HCT116 (cell line): ENCODE data around the gene TRERF1. TPM values are rescaled to one million over a fixed set of nuclear protein-coding genes. Genes with fewer than 3 reads are reported as not detected.

Experiments used
- ATAC-seq: fragments of 200-7000 bp; cut with Tn5 transposase; 2 replicates; pipeline ENCODE4 v1.9.1; 2020; ENCODE audit warnings: mild to moderate bottlenecking, moderate library complexity
- BruUV-seq: library from RNA; stranded (reverse); fragments of 400-500 nt; replicated peaks from 2 replicates; lab custom pipeline; 2021; lab: Mats Ljungman, UMichigan
- CTCF ChIA-PET: fragments of 300-600 bp; sonication (Branson Sonifier 250); formaldehyde crosslinking; loops from one replicate; lab custom pipeline; 2021; ENCODE audit warnings: antibody characterized with exemption; lab: Charles Lee
- POLR2A ChIA-PET: fragments of 300-600, 350-600 bp; sonication (Branson Sonifier 250); formaldehyde crosslinking; loops from one replicate; lab custom pipeline; 2021; ENCODE audit warnings: antibody characterized with exemption; lab: Charles Lee
- RAD21 ChIA-PET, 2 experiments: fragments of 300-600 bp; sonication (Branson Sonifier 250); formaldehyde crosslinking; loops; one replicate each; lab custom pipeline; 2023; ENCODE audit warnings: low total read pairs in 2 of 2; ENCODE audit not compliant: uncharacterized antibody in 2 of 2, unreplicated experiment in 2 of 2, low non-redundant PET in 1 of 2; lab: Charles Lee
- DNase-seq: peaks from one replicate; pipeline ENCODE4 v3.0.0-alpha.2; 2010; ENCODE audit warnings: low read depth, low spot score
- H2AFZ ChIP-seq: fragments of 200-600 bp; shearing (Covaris generic), sonication (generic); 2 replicates; pipeline ENCODE4 v1.6.1; 2017; ENCODE audit warnings: low read depth, mixed run types, mixed read lengths, antibody characterized with exemption, low read length; ENCODE audit not compliant: poor library complexity, severe bottlenecking
- H3K27ac ChIP-seq: 2 replicates; pipeline ENCODE4 v1.5.1; 2012; ENCODE audit warnings: low read depth, low read length
- H3K27me3 ChIP-seq: fragments of 200-600 bp; sonication (generic); 2 replicates; pipeline ENCODE4 v1.6.1; 2016; ENCODE audit warnings: mixed run types, low read length, mixed read lengths; ENCODE audit not compliant: insufficient read depth
- H3K36me3 ChIP-seq, 2 experiments: fragments of 200-500 bp in 1 of 2; fragments of 200-600 bp in 1 of 2; sonication (Bioruptor generic) in 1 of 2; sonication (generic) in 1 of 2; 2 replicates each; pipeline versions ENCODE4 v1.5.1 to v1.6.1; 2014 to 2016; ENCODE audit warnings: low read length in 2 of 2, inconsistent platforms in 1 of 2, mixed read lengths in 1 of 2, mixed run types in 1 of 2; ENCODE audit not compliant: insufficient read depth in 2 of 2, control insufficient read depth in 1 of 2
- H3K4me1 ChIP-seq, 2 experiments: fragments of 200-600 bp in 1 of 2; sonication (generic) in 1 of 2; 2 replicates each; pipeline versions ENCODE4 v1.5.1 to v1.6.1; 2012 to 2017; ENCODE audit warnings: low read length in 2 of 2, inconsistent platforms in 1 of 2, mild to moderate bottlenecking in 1 of 2, mixed read lengths in 1 of 2, mixed run types in 1 of 2, moderate library complexity in 1 of 2; ENCODE audit not compliant: insufficient read depth in 2 of 2, control insufficient read depth in 1 of 2
- H3K4me2 ChIP-seq: fragments of 200-600 bp; sonication (generic); 2 replicates; pipeline ENCODE4 v1.6.1; 2017; ENCODE audit warnings: mixed run types, low read length, mixed read lengths
- H3K4me3 ChIP-seq, 2 experiments: fragments of 200-600 bp in 1 of 2; sonication (generic) in 1 of 2; replicated peaks in 1 of 2; 2 replicates each; pipeline ENCODE4 v1.5.1; 2011 to 2016; ENCODE audit warnings: low read length in 2 of 2, control low read depth in 1 of 2, low read depth in 1 of 2, mild to moderate bottlenecking in 1 of 2, mixed read lengths in 1 of 2, mixed run types in 1 of 2
- H3K79me2 ChIP-seq: fragments of 200-600 bp; sonication (generic); 2 replicates; pipeline ENCODE4 v1.6.1; 2017; ENCODE audit warnings: mild to moderate bottlenecking, mixed run types, low read length, moderate library complexity, mixed read lengths; ENCODE audit not compliant: insufficient read depth
- H3K9ac ChIP-seq: fragments of 200-600 bp; sonication (generic); 2 replicates; pipeline ENCODE4 v1.6.1; 2016; ENCODE audit warnings: low read length, mixed read lengths
- H3K9me2 ChIP-seq: fragments of 200-600 bp; sonication (generic), shearing (Covaris generic); 2 replicates; pipeline ENCODE4 v1.6.1; 2017; ENCODE audit warnings: mixed run types, mild to moderate bottlenecking, moderate library complexity; ENCODE audit not compliant: insufficient read depth
- H3K9me3 ChIP-seq, 2 experiments: fragments of 200-500 bp in 1 of 2; fragments of 200-600 bp in 1 of 2; sonication (Bioruptor generic) in 1 of 2; sonication (generic) in 1 of 2; 2 replicates each; pipeline ENCODE4 v1.6.1; 2014 to 2017; ENCODE audit warnings: low read length in 2 of 2, mixed read lengths in 2 of 2, inconsistent platforms in 1 of 2, low read depth in 1 of 2, mild to moderate bottlenecking in 1 of 2, mixed run types in 1 of 2, moderate library complexity in 1 of 2; ENCODE audit not compliant: control insufficient read depth in 1 of 2, insufficient read depth in 1 of 2
- H4K20me1 ChIP-seq: fragments of 200-600 bp; sonication (generic), shearing (Covaris generic); 2 replicates; pipeline ENCODE4 v1.6.1; 2017; ENCODE audit warnings: mixed run types, mild to moderate bottlenecking, moderate library complexity; ENCODE audit not compliant: insufficient read depth
- CBX3 ChIP-seq: IDR thresholded peaks from 2 replicates; pipeline ENCODE4 v1.6.1; 2012; ENCODE audit warnings: low read depth
- CTCF ChIP-seq, 3 experiments: fragments of 200-600 bp in 1 of 3; sonication (generic) in 1 of 3; IDR thresholded peaks in 2 of 3; conservative IDR thresholded peaks in 1 of 3; 2 replicates each; pipeline ENCODE4 v1.5.1; 2012 to 2017; ENCODE audit warnings: low read depth in 2 of 3, low read length in 2 of 3, antibody characterized with exemption in 1 of 3, borderline replicate concordance in 1 of 3, control low read depth in 1 of 3, mild to moderate bottlenecking in 1 of 3, mixed read lengths in 1 of 3, mixed run types in 1 of 3, moderate library complexity in 1 of 3; ENCODE audit not compliant: insufficient read depth in 1 of 3
- EGR1 ChIP-seq: IDR thresholded peaks from 2 replicates; pipeline ENCODE4 v1.6.1; 2012; ENCODE audit warnings: low read depth
- POLR2A ChIP-seq: IDR thresholded peaks from 2 replicates; pipeline ENCODE4 v1.7.0; 2011; ENCODE audit warnings: borderline replicate concordance; ENCODE audit not compliant: insufficient read depth, insufficient read length; ENCODE audit errors: extremely low read depth
- POLR2AphosphoS5 ChIP-seq: IDR thresholded peaks from 2 replicates; pipeline ENCODE4 v1.6.1; 2011; ENCODE audit warnings: mild to moderate bottlenecking, low read depth, low read length, moderate library complexity
- RAD21 ChIP-seq: IDR thresholded peaks from 2 replicates; pipeline ENCODE4 v1.6.1; 2012; ENCODE audit warnings: low read depth, mild to moderate bottlenecking
- REST ChIP-seq: IDR thresholded peaks from 2 replicates; pipeline ENCODE4 v1.6.1; 2012; ENCODE audit warnings: low read depth
- SIN3A ChIP-seq: IDR thresholded peaks from 2 replicates; pipeline ENCODE4 v1.6.1; 2012; ENCODE audit warnings: low read depth
- SRF ChIP-seq: IDR thresholded peaks from 2 replicates; pipeline ENCODE4 v1.6.1; 2012; ENCODE audit warnings: low read depth
- TCF7L2 ChIP-seq: IDR thresholded peaks from 2 replicates; pipeline ENCODE4 v1.7.0; 2011; ENCODE audit warnings: borderline replicate concordance, inconsistent platforms; ENCODE audit not compliant: insufficient read depth, insufficient read length; ENCODE audit errors: extremely low read depth
- YY1 ChIP-seq: IDR thresholded peaks from 2 replicates; pipeline ENCODE4 v1.6.1; 2011; ENCODE audit warnings: low read length, low read depth, moderate library complexity, mild to moderate bottlenecking; ENCODE audit not compliant: insufficient replicate concordance; ENCODE audit errors: extremely low read depth
- intact Hi-C: fragments of 100-400 bp; cut with micrococcal nuclease; formaldehyde crosslinking; loops from 2 replicates; pipeline ENCODE4 v1.10.0; 2022
- total RNA-seq: library from RNA; stranded (reverse); gene quantifications from one replicate; pipeline ENCODE4 v1.2.1, GENCODE V29; 2021; ENCODE audit not compliant: unreplicated experiment

Gene TRERF1
- total RNA-seq, 1 experiment from 2014 or later = 12.4 TPM

GRCh38 chr6:42257063-42257462, 194.7 kb downstream of the TRERF1 start:
- CTCF ChIA-PET = no interaction called here
- no peaks in the 10 kb centered on the region for H3K9me2 ChIP-seq
- no peak for TF ChIP-seq POLR2AphosphoS5
- no peak for TF ChIP-seq SIN3A
- no peak overlapping the region for H3K4me3 ChIP-seq
- DNase-seq (no peak), ATAC-seq (no peak)
- intact Hi-C loops = no loop called here
- no peaks in the 10 kb centered on the region for H3K27me3 ChIP-seq
- H4K20me1 ChIP-seq = no peaks in the 10 kb centered on the region
- H3K4me2 ChIP-seq = no peak overlapping the region
- peaks cover 13 to 28% of the 10 kb centered on the region in 2 experiments for H3K4me1 ChIP-seq
- H3K36me3 ChIP-seq = peaks cover 4 to 5% of the 10 kb centered on the region in 2 experiments; a peak in 1 of 4 replicates
- no peak overlapping the region for H2AFZ ChIP-seq
- H3K27ac ChIP-seq = no peak overlapping the region
- H3K79me2 ChIP-seq = no peaks in the 10 kb centered on the region
- no peak overlapping the region for H3K9ac ChIP-seq
- RAD21 ChIA-PET = no interaction called here
- H3K9me3 ChIP-seq = no peaks in the 10 kb centered on the region
- POLR2A ChIA-PET = no interaction called here
- BruUV-seq = no TSS peak

GRCh38 chr6:42255050-42255449, 196.7 kb downstream of the TRERF1 start:
- ChIA-PET CTCF (no interaction called here), RAD21 (no interaction called here)

More at GRCh38 chr6:42255050-42255449, 196.7 kb downstream of the TRERF1 start:
- H3K9ac ChIP-seq = no peak overlapping the region
- TF ChIP-seq TCF7L2 (no peak), POLR2AphosphoS5 (no peak), POLR2A (no peak), CBX3 (no peak), RAD21 (no peak), REST (no peak), EGR1 (no peak), CTCF (IDR thresholded peaks at IDR 0.05 in 2 of 3, conservative IDR thresholded peaks at IDR 0.05 in 1 of 3; ENCODE audit: borderline replicate concordance in 1 of 3, insufficient read depth in 1 of 3, low read depth in 2 of 3, low read length in 2 of 3) (no peak), SRF (no peak), YY1 (no peak)
- no peaks in the 10 kb centered on the region for H3K9me2 ChIP-seq
- POLR2A ChIA-PET = no interaction called here
- H3K4me2 ChIP-seq = no peak overlapping the region
- no TSS peak for BruUV-seq
- H3K27me3 ChIP-seq = no peaks in the 10 kb centered on the region
- no peak overlapping the region for H3K4me3 ChIP-seq
- no peak overlapping the region for H3K27ac ChIP-seq
- no peak overlapping the region for H2AFZ ChIP-seq
- H3K4me1 ChIP-seq = peaks cover 10 to 18% of the 10 kb centered on the region in 2 experiments
- ATAC-seq (no peak), DNase-seq (no peak)
- intact Hi-C loops = no loop called here
- H3K79me2 ChIP-seq = no peaks in the 10 kb centered on the region
- no peaks in the 10 kb centered on the region for H4K20me1 ChIP-seq
- H3K36me3 ChIP-seq = peaks cover 4 to 5% of the 10 kb centered on the region in 2 experiments; a peak in 1 of 4 replicates
- H3K9me3 ChIP-seq = no peaks in the 10 kb centered on the region
